ENCODE results near the gene SLC19A1.

Gene SLC19A1

GRCh38 chr21:45449658-45450422, 92.4 kb downstream of the SLC19A1 start:
- DNase-seq = no peak

- DNase-seq = no peak
Measured at GRCh38 chr21:45448810-45449657, 93.2 kb downstream of the SLC19A1 start.

GRCh38 chr21:45448283-45448809, 93.9 kb downstream of the SLC19A1 start:
- no peak for DNase-seq

Measured in NCI-H2081 (cell line).